Measurements from ENCODE around the gene FMO3.

Gene FMO3

GRCh38 chr1:171090604-171091003 lies at the start of gene FMO3:
FMO3 (plus strand) TSS chr1:171090905; CDS start chr1:171092659, 1,754 bp downstream.
- no peak for DNase-seq (ENCODE audit: extremely low read depth in 1 of 2, low read depth in 1 of 2)

GRCh38 chr1:171048014-171048413 lies 42.7 kb upstream of the FMO3 start:
- DNase-seq (ENCODE audit: extremely low read depth in 1 of 2, low read depth in 1 of 2), result no peak

DNA sequence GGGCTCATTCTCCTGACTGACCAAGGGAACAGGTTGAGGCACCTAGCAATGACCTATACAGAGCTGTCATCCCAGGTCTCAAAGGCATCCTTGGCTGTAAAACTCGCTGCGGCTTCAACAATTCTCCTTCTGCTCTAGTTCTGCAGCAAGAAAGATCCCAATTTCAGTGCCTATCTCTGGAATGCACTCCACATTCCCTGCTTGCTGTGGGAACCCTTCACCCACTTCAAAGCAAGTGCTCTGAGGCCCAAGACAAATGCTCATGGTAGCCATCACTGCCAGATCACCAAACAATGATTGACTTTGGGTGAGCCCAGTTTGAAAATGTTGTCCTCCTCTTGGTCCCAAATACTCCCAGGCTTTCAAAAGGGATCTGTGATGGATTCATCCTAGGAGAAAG lies 37.7 kb upstream of the FMO3 start:
- DNase-seq (ENCODE audit: extremely low read depth in 1 of 2, low read depth in 1 of 2), result no peak

GRCh38 chr1:171055966-171056643 lies 34.6 kb upstream of the FMO3 start:
- DNase-seq (ENCODE audit: extremely low read depth in 1 of 2, low read depth in 1 of 2), result no peak

DNA sequence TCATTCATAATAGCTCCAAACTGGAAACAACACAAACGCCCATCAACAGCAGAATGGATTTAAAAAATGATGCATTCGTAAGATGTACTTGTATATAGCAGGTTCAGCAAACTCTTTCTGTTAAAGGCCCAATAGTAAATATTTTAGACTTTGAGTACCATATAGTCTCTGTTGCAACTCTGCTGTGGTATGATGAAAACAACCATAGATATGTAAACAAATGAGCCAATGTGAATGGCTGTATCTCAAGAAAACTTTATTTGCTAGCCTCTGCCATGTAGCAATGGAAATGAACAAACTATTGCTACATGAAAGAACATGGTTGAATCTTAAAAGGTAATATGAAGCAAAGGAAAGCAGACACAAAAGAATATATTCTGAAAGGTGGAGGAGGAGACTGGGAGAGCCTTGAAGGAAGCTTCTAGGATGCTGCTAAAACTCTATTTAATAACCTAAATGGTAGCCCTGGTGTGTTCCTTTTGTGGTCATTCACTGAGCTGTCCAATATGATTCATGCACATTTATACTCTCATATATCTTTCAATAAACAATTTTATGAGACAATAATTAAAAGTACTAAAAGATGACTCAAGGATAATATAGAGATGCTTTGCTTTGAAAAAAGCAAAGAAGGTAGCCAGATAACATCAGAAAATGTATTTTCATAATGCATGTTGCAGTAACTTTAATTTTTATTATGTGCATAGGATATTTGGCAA lies 29.1 kb upstream of the FMO3 start:
- DNase-seq (ENCODE audit: extremely low read depth in 1 of 2, low read depth in 1 of 2), result no peak

DNA sequence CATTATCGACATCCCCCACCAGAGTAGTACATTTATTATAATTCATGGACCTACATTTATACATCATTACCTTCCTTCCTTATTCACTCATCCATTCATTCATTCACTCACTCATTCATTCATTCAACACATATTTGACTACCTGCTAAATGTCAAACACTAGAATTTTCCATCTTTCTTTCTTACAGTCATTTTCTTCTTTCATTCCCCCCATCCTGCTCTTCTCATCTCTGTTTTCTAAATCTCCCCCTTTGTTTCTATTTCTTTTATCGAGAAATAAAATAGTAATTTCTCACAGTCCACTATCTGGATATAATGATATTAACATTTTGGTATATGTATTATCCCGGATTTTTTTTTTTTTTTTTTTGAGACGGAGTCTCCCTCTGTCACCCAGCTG lies 27.8 kb upstream of the FMO3 start:
- DNase-seq (ENCODE audit: extremely low read depth in 1 of 2, low read depth in 1 of 2), result no peak

- DNase-seq (ENCODE audit: extremely low read depth in 1 of 2, low read depth in 1 of 2), result no peak
Measured at GRCh38 chr1:171075041-171075440, 15.7 kb upstream of the FMO3 start.

DNA sequence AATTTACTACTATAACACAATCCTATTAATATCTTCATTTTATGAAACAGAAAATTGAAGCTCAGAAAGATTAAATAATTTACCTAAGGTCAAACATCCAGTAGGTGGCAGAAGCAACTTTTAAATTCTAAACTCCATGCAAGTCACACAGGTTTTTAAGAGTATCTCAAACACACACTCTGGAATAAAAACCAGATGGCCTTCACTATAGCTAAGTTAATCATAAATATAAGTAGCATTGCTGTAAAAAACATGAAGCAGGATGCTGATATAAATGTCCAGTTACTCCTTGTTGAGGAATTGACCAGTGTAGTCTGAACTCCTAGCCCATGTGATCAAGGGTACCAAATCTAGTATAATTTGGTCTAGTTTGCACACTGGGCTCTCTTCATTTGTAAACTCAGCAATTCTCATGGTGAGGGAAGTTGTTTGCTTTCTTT lies 9.4 kb upstream of the FMO3 start:
- DNase-seq (ENCODE audit: extremely low read depth in 1 of 2, low read depth in 1 of 2), result no peak

DNA sequence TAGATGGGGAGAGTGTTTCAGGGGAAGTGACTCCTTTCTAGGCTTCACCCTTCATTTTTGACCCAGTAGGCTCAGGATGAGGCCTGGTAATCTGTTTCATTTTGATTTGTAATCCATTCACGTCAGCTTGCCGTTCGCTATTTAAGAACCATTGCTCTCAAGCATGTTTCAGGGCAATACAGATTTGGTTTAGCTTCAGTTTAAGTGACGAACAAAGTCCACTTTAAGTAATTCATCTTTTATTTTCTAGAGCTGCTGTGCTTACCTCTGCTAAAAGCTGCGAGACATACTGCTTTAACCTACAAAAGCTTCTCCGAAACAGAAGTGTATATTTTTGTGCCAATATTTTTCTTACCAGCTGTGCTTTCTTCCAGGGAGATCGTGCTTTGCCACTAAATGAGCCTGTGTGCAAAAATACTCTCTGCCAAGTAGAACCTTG lies 8.9 kb upstream of the FMO3 start:
- DNase-seq (ENCODE audit: extremely low read depth in 1 of 2, low read depth in 1 of 2), result no peak

DNA sequence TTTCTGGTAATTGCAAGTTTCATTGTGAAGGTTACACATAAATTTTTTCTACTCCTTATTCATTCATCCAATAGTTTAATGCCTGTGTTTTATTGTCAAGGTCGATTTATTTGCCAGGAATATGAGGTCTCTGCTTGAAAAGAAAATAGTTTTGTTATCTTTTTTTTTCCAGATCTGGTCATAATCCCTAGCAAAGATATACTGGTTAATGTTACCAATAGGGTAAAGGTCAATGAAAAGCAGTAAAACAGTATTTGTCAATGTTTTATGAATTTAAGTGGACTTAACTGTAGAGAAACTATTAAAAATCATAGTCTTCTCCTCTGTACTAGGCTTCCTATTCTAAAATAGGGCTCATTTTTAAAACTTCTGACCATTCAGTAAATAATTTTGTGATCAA lies 8.1 kb upstream of the FMO3 start:
- no peak for DNase-seq (ENCODE audit: extremely low read depth in 1 of 2, low read depth in 1 of 2)

- no peak for DNase-seq (ENCODE audit: extremely low read depth in 1 of 2, low read depth in 1 of 2)
Measured at GRCh38 chr1:171083222-171083621, 7.5 kb upstream of the FMO3 start.

DNA sequence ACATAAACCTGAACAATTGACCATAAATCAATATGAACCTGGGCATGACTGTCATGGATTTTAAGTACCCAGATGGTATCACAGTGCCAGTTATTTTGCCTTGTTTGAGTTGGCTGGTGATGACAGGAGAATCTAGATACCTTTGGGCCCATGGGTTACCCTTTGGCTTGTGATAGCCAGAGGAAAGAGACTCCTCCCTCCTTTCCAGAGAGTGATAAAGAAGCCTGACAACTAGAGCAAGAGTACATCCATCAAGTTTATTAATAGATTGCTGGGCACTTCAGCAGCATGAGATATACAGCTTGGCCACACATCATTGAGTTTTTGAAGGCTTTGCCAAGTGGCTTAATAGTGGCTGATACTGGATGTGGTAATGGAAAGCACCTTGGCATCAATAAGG lies 6.6 kb upstream of the FMO3 start:
- no peak for DNase-seq (ENCODE audit: extremely low read depth in 1 of 2, low read depth in 1 of 2)

GRCh38 chr1:171084870-171085269 lies 5.8 kb upstream of the FMO3 start:
- no peak for DNase-seq (ENCODE audit: extremely low read depth in 1 of 2, low read depth in 1 of 2)

DNA sequence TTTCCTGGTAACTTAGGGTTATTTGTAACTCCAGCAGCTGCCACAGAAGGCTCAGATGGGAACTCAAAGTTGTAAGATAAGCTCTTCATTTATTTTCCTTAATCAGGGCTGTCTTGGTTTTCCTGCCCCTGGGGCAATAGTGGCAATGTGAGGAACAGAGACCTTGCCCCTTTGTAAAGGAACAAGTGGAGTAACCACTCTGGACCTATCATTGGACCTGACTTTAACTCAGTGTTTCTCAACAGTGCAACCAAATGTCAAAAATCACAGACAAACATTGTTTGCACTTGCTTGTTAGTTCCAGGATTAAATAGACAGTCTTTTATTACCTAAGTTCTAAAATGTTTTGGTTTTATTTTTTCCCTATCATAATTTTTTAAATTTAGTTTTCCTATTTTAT lies 2.8 kb upstream of the FMO3 start:
- DNase-seq (ENCODE audit: extremely low read depth in 1 of 2, low read depth in 1 of 2), result no peak

- no peak for DNase-seq (ENCODE audit: extremely low read depth in 1 of 2, low read depth in 1 of 2)
Measured at GRCh38 chr1:171103862-171104261, 13.2 kb downstream of the FMO3 start.

DNA sequence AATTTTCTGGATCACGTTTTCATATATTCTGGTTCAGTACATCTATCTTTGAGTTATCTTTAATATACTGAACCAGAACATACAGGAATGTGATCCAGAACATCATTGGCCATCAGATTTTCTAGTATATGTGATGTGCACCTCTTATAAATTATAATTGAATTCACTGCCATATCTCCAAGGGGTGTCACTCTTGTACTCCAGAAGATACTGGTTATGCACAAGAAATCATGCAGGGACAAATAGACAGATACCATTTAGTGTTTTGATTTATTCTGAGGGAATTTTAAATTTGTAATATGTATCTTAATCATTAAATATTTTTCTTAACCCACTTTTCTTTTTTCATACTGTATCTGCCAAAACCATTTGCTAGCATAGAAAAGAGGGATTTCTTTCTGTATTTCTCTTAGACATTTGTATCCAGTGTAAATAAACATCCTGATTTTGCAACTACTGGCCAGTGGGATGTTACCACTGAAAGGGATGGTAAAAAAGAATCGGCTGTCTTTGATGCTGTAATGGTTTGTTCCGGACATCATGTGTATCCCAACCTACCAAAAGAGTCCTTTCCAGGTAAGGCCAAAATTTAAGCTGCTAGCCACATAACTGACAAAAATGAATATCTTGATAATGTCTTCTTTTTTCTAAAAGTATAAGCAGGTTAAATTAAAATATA lies 16.7 kb downstream of the FMO3 start:
- DNase-seq (ENCODE audit: extremely low read depth in 1 of 2, low read depth in 1 of 2), result no peak

GRCh38 chr1:171107969-171108368 lies 17.3 kb downstream of the FMO3 start:
- no peak for DNase-seq (ENCODE audit: extremely low read depth in 1 of 2, low read depth in 1 of 2)

- no peak for DNase-seq (ENCODE audit: extremely low read depth in 1 of 2, low read depth in 1 of 2)
Measured at GRCh38 chr1:171109966-171110365, 19.3 kb downstream of the FMO3 start.

DNA sequence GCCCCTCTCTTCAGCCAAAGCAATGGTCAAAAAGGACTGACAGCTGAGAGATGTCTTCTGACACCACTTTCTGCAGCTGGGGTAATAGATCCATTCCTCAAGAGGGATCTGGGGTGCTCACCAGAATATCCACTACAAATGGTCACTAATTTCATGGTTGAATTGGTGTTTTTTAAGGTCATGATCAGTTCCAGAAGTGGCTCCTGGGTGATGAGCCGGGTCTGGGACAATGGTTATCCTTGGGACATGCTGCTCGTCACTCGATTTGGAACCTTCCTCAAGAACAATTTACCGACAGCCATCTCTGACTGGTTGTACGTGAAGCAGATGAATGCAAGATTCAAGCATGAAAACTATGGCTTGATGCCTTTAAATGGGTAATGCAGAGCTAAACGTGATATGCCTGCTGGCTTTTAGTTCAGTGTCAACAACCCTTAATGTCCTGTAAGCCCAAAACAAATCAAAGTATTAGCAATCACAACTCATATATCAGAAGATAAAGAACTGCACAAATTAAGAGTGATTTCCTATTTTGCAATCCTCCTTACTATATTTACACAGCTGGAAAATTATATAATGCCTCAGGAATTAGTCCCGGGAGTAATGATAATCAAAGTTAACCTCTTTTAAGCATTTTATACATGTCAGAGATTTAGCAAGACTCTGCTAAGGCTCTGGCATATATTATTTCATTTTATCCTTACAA lies 20.1 kb downstream of the FMO3 start:
- DNase-seq (ENCODE audit: extremely low read depth in 1 of 2, low read depth in 1 of 2), result no peak

DNA sequence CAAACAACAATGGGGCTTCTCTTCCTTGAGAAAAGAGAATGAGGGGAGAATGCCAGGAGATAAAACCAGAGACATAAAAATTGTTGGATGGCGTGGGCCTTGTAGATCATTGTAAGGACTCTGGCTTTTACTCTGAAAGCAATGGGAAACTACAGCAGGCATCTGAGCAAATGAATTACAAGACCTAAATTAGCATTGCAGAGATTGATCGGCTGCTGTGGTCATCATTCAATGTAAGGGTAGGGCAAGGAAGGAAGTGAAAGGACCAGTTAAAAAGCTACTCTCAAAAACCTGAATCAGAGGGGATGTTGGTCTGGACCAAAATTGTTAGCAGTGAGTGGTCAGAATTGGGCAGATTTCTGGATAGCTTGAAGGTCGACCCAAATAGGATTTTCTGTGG lies 21.4 kb downstream of the FMO3 start:
- DNase-seq (ENCODE audit: extremely low read depth in 1 of 2, low read depth in 1 of 2), result no peak

DNA sequence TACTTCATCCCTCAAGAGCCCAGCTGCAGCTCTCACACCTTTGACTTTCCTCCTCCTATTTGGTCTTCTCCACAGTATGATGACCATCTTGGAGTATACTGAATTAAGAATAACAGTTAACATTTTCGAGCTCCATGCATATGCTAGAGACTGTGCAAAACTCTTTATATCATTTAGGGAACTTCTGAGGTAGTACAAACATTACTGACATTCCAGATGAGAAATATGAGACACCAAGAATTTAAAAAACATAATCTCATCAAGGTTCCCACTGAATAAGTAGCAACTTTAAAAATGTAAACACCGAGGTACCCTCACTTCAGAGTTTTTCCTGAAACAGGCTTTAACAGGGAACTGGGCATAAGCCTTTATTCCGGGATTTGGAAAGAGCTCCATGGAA lies 22.7 kb downstream of the FMO3 start:
- DNase-seq (ENCODE audit: extremely low read depth in 1 of 2, low read depth in 1 of 2), result no peak

Data from activated CD8-positive, alpha-beta memory T cell treated with anti-CD3 and anti-CD28 coated beads for 1 hour (primary cell).